Measurements from ENCODE around the gene CERS4.
"Not testable (repeated sequence)": the region's sequence is repeated elsewhere in the genome, so short reads cannot be mapped to it uniquely, and the experiment has no call there.

Gene CERS4

DNA sequence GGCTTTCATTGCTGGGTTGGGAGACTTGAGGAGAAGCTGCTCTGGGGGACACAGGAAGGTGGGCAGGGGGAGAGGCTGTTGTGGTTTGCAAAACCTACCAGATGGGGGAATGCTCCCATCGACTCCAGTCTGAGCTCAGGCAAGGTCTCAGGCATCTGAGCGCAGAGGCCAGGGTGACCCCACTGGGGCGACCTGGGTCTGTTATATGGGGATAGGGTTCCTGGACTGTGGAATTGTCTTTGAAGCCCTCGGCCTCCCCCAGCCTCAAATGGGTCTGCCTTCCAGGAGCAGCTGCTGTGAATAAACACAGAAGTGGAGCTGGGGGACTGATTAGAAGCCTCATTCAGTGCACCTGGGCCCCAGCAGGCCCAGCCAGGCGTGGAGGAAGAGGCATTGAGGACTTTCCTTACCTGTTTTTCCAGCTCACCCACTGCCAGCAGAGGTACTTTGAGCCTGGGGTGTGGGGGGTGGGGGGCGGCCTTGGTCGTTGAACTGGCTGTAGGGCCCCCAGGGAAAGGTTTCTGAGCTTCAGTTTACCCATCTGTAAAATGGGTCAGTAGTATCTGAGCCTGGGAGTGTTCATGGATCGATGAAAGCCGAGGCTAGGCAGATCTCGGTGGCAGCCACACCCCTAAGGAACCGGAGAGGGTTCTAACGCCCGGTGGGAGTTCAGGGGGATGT, 1.4 kb downstream of the CERS4 start:
- no peak for DNase-seq

DNA sequence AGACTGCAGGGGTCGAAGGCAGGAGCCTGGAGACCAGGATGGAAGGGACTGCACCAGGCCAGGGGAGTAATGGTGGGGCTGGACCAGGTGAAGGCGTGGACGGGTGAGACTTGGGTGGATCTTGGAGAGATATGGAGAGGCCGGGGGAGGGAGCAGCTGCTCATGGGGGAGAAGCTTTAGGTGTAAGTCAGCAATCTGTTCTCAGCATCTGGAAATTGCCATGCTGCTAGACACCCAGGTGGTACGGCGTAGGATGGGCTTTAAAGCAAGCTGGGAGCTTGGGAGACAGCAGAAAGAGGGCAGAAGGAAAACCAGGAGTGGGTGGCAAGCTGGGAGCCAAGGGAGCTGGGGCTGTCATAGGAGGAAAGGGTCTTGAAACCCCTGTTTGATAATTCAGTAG, 3.0 kb downstream of the CERS4 start:
- no peak for DNase-seq

GRCh38 chr19:8212916-8213315, 3.7 kb downstream of the CERS4 start:
- no peak for DNase-seq

- DNase-seq, result no peak
Measured at GRCh38 chr19:8213827-8214672, 4.9 kb downstream of the CERS4 start.

DNA sequence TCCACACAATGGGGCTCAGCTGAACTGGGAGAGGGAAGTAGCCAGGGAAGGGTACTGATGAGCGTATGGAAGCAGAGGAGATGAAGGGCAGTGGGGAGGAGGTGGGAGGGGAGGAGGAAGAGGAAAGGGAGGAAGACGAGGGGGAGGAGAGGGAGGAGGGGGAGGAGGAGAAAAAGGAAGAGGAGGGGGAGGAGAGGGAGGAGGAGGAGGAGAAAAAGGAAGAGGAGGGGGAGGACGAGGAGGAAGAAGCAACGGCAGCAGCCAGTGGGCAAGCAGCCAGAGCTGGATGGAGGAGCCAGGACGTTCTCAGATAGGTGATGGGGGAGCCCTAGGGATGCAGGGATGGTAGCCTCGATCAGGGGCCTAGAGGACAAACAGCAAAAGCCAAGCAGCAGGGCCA, 5.6 kb downstream of the CERS4 start:
- DNase-seq, result no peak

- DNase-seq, result no peak
Measured at GRCh38 chr19:8215783-8216182, 6.6 kb downstream of the CERS4 start.

DNA sequence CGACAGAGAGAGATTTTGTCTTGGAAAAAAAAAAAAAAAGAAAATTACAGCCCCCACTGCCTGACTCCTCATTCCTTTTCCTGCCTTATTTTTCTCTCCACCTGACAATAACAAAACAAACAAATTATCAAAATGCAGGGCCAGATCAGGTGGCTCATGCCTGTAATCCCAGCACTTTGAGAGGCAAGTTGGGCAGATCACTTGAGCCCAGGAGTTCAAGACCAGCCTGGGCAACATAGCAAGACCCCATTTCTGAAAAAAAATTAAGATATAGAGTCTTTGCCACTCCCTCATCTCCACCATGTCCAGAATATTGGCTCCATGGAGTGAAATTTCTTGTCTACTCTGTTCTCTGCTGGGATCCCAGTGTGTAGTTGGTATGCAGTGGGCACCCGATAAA, 7.2 kb downstream of the CERS4 start:
- DNase-seq, result no peak

GRCh38 chr19:8218127-8218526, 9.0 kb downstream of the CERS4 start:
- DNase-seq, result not testable (repeated sequence)

DNA sequence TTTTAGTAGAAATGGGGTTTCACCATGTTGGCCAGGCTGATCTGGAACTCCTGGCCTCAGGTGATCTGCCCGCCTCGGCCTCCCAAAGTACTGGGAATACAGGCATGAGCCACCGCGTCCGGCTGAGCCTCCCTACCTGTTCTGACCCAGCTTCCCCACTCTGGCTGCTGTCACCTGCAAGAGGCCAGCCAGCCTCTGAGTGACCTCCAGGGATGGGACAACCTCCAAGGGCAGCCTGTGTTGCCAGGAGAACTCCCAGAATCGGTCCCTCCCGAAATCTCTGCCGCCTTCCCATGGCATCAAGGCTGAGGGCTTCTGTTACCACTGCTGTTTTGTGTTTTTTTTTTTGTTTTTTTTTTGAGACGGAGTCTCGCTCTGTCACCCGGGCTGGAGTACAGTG, 11.3 kb downstream of the CERS4 start:
- DNase-seq, result no peak

DNA sequence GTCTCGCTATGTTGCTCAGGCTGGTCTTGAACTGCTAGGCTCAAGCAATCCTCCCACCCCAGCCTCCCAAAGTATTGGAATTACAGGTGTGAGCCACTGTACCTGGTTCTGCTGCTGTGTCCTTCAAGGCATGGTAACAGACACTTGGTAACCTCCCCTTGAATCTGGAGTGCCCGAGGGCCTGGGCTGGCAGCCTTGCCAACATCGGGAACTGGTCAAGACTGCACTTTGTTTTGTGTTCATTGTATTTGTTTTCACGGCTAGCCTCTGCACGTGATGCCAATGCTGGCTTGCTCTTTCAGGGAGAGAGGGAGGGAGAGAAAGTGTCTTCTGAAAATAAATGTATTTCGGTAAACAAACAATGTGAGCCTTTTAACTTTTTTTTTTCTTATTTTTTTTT, 12.0 kb downstream of the CERS4 start:
- no peak for DNase-seq

DNA sequence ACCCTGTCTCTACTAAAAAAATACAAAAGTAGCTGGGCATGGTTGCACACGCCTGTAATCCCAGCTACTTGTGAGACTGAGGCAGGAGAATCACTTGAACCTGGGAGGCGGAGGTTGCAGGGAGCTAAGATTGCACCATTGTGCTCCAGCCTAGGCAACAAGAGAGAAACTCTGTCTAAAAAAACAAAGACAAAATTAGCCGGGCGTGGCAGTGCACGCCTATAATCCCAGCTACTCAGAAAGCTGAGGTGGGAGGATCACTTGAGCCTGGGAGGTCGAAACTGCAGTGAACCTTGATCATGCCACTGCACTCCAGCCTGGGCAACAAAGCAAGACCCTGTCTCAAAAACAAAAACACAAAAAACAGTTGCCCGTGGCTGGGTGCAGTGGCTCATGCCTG, 14.3 kb downstream of the CERS4 start:
- DNase-seq, result not testable (repeated sequence)

DNA sequence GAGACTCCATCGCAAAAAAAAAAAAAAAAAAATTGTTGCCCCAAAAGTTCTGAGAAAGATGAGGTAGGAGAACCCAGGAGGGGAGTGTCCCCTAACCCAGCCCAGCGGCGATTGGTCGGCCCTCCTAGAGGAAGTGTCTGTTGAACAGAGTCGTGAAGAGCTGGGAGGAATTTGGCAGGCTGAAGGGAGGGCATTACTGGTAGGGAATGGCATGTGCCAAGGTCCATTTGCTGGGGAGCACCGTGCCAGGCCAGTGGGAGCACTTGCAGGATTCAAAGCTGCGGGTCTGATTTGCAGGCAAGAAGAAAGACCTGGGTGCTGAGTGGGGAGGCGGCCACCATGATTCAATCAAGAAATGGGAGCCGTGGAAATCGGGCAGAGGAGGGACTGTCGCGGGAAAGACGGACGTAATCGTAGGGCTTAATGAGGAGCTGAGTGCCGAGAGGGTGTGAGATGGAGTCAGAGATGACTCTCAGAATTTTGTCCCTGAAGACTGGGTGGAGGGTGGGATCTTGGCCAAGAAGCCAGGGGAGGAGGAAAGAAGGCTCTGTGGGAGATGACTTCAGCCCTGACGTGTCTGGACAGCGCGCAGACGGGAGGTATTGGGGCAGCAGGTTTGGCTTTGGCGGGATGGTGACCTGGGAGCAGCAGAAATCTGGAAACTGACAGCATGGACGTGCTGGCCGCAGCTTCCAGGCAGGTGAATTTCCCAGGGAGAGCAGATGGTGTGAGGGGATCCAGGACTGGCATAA, 15.4 kb downstream of the CERS4 start:
- DNase-seq, result no peak

- DNase-seq, result no peak
Measured at GRCh38 chr19:8231073-8231604, 22.0 kb downstream of the CERS4 start.

DNA sequence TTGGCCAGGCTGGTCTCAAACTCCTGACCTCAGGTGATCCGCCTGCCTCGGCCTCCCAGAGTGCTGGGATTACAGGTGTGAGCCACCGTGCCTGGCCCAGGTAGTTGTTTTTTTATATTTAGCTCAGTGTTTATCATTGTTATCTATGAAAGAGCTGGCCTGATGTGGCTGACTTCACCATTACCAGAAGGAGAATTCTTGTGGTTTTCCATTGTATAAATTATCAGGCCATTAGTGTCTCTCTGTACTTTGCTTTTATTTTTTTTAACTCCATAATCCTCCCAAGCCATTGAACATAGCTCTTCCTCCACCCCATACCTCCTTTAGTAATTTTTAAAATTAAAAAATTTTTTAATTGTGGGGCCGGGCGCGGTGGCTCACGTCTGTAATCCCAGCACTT, 24.2 kb downstream of the CERS4 start:
- no peak for DNase-seq

- no peak for DNase-seq
Measured at GRCh38 chr19:8237026-8237425, 27.9 kb downstream of the CERS4 start.

DNA sequence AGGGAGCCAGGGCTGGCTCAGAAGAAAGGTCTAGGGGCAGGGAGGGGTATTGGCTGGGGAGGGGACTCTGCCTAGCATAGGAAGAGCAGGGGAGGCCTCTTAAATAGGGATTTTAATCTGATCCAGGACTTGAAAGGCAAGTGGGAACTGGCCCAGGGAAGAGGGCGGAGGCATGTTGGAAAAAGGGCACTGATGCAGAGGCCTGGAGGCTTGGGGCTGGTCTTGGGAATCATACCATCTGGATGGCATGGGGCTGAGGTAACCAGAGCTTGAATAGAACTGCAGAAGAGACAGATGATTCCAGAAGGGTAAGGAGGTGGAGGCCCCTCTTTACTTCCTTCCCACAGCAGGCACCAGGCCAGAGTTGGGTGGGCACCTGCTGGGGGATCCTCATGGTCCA, 29.1 kb downstream of the CERS4 start:
- no peak for DNase-seq

DNA sequence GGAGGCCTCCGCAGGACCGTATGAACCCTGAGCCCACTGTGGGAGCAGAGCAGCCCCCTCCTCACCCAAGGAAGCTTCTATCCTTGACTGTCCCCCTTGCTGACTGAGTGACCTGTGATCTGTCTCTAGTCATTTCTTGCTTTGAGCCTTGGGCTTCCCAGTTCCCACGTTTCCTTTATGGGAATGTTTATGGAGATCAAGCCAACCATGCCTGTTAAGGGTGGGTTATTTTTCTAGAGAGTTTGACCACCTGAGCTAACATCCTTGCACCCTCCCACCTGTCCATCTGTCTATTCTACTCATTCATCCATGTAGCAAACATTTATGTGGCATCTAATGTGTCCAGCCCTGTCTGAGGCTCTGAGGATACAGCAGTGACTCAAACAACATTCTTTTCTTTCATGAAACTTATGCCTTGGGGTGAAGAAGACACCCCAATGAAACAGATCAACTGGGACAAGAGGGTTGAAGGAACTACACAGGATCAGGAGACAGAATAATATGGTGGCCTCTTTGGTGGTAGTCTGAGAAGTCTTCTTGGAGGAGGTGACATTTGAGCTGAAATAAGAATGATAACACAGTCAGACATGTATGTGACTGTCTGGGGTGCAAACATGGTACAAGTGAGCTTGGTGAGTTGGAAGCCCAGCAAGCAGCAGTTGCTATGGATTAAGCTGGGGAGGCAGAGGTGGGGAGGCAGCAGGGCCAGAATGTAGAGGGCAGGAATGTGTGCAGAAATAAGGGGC, 30.5 kb downstream of the CERS4 start:
- no peak for DNase-seq

DNA sequence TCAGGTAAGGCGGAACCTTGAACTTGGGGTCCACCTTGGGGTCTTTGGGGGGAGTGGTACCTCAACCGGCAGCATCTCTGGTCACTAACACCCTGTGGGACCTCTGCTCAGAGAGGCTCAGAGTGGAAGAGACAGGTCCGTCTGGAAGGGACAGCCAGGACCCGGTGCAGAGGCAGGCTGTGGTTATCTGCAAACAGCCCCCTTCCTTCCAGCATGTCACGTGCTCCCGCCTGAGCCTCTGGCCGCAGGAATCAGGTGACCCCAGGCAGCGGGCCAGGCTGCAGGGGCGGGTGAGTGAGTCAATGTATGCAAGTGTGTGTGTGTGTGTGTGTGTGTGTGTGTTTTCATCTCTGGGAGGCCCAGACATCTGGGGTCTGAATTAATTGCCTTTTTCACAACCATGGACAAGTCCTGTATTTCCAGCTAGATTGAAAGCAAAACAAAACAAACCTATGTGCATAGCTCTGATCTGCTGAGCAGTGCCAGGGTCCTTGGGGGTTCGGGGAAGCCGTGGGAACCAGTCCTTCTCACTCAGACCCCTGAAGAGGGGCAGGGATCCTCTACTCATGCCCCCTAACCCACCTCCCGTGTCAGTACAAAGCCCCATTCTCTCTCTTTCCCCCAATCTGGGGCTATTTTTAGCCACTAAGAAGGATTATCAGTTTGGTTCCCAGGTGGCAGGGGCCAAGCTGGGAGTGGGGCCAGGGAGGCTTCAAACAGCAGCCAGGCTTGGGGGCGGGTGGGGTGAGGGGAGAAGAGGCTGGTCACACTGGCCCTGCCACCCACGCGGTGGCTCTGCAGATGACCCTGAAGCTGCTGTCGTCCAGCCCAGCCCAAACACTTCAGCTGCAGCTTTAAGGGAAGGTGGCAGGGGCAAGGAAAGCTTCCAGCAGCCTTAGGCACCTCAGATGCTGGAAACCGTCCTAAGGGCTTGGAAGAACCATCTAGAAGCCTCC, 31.4 kb downstream of the CERS4 start:
- DNase-seq, result peak; percentile 15 to 25

DNA sequence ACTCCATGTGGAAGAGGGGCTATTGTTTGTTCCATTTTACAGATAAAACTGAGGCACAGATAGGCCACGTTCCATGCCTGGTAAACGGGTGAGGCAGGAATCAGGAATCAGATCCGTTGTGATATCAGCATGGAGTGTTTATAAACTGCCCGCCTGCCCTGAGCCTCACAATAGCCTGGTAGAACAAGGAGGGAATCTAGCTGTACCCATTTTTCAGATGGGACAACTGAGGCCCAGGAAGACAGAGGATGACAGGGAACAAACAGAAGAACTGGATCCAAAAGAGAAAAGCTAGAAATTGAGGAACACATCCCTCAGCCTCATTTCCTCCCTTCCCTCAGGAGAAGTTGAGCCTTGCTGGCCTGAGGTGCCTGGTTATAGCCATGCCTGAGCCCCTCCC, 32.5 kb downstream of the CERS4 start:
- no peak for DNase-seq

- DNase-seq, result no peak
Measured at GRCh38 chr19:8242211-8242821, 33.1 kb downstream of the CERS4 start.

GRCh38 chr19:8243146-8243545, 34.0 kb downstream of the CERS4 start:
- no peak for DNase-seq

Measured in stimulated activated CD4-positive, alpha-beta T cell treated with anti-CD3 and anti-CD28 coated beads, Interleukin-4, amount 100 ng/mL, for 4 hours (primary cell).